Progenitor cell of endocrine pancreas (in vitro differentiated cells): Measurements from ENCODE around the gene AOAH. TPM values are rescaled to one million over a fixed set of nuclear protein-coding genes. Genes with fewer than 3 reads are reported as not detected.

Experiments
- DNase-seq: peaks from one replicate; pipeline ENCODE4 v3.0.0; 2021; ENCODE audit warnings: low spot score; ENCODE audit not compliant: unreplicated experiment
- H3K27ac Mint-ChIP-seq: 2 replicates; pipeline ENCODE4 v1.8.0; 2021; ENCODE audit warnings: mild to moderate bottlenecking, moderate library complexity, mixed read lengths
- H3K27me3 Mint-ChIP-seq: 2 replicates; pipeline ENCODE4 v1.8.0; 2021; ENCODE audit warnings: mixed read lengths
- H3K36me3 Mint-ChIP-seq: 2 replicates; pipeline ENCODE4 v1.8.0; 2022; ENCODE audit warnings: mixed read lengths; ENCODE audit not compliant: insufficient read depth
- H3K4me1 Mint-ChIP-seq: 2 replicates; pipeline ENCODE4 v1.8.0; 2021; ENCODE audit warnings: low read depth, mixed read lengths
- H3K4me3 Mint-ChIP-seq: 2 replicates; pipeline ENCODE4 v1.8.0; 2021; ENCODE audit warnings: low read depth, mild to moderate bottlenecking, moderate library complexity, mixed read lengths
- H3K9me3 Mint-ChIP-seq: 2 replicates; pipeline ENCODE4 v1.8.0; 2021; ENCODE audit warnings: low read depth, mixed read lengths
- total RNA-seq: library from RNA; stranded (reverse); gene quantifications from 2 replicates; pipeline ENCODE4 v1.2.1, GENCODE V29; 2021
- TF ChIP-seq, protein P1 (sequence below): fragments of 200-600 bp; sonication (generic); IDR thresholded peaks from one replicate; pipeline ENCODE4 v1.5.0; 2021; ENCODE audit warnings: antibody characterized with exemption, mild to moderate bottlenecking; ENCODE audit not compliant: unreplicated experiment

Gene AOAH
- total RNA-seq, 1 donor from 2014 or later: 3.3 TPM

- TF ChIP-seq, protein P1, sequence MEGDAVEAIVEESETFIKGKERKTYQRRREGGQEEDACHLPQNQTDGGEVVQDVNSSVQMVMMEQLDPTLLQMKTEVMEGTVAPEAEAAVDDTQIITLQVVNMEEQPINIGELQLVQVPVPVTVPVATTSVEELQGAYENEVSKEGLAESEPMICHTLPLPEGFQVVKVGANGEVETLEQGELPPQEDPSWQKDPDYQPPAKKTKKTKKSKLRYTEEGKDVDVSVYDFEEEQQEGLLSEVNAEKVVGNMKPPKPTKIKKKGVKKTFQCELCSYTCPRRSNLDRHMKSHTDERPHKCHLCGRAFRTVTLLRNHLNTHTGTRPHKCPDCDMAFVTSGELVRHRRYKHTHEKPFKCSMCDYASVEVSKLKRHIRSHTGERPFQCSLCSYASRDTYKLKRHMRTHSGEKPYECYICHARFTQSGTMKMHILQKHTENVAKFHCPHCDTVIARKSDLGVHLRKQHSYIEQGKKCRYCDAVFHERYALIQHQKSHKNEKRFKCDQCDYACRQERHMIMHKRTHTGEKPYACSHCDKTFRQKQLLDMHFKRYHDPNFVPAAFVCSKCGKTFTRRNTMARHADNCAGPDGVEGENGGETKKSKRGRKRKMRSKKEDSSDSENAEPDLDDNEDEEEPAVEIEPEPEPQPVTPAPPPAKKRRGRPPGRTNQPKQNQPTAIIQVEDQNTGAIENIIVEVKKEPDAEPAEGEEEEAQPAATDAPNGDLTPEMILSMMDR: no peak
- Mint-ChIP-seq H3K9me3 (no peaks in the 10 kb centered on the region), H3K36me3 (no peaks in the 10 kb centered on the region), H3K27ac (no peak overlapping the region), H3K4me3 (no peak overlapping the region), H3K4me1 (peaks cover 23% of the 10 kb centered on the region), H3K27me3 (no peaks in the 10 kb centered on the region)
- DNase-seq: no peak
These were observed 86.2 kb downstream of the AOAH start for GRCh38 chr7:36638140-36638539.

DNA sequence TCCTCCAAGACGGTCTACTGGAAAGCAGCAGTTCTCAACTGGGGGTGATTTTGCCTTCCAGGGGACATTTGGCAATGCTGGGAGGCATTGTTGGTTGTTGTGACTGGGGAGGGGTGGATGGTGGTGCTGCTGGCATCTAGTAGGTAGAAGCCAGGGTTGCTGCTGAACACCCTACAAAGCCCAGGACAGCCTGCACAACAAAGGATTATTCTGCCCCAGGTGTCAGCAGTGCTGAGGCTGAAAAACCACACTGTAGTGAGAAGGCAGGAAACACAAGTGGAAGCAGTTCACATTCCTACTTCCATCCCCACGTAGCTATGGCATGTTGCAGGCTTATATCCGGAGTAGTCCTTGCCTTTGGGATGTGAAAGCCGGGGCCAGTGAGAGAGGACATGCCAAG, 86.9 kb downstream of the AOAH start:
- no peaks in the 10 kb centered on the region for H3K9me3 Mint-ChIP-seq
- H3K27ac Mint-ChIP-seq: peak overlapping the region; percentile 18
- no peaks in the 10 kb centered on the region for H3K36me3 Mint-ChIP-seq
- TF ChIP-seq, protein P1: no peak
- no peaks in the 10 kb centered on the region for H3K27me3 Mint-ChIP-seq
- peaks cover 23% of the 10 kb centered on the region for H3K4me1 Mint-ChIP-seq
- H3K4me3 Mint-ChIP-seq: no peak overlapping the region
- DNase-seq: no peak

DNA sequence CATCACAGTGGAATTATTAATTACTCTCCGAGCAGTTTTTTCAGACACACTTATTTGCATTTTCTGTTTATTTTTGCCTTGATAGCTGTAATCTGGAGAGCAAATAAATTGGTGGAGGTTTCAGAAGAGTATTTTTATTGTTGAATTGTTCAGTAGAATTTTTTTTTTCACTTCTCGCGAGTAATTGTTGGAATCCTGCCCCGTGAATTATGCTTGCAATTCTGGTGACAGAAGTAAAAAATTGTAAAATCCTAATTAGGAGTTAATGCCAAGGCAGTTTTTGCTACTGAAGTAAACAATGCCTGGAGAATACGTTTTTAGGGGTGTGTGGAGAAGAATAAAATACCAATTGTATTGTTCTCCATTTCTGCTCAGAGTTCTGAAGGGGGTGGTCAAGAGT, 88.2 kb downstream of the AOAH start:
- peaks cover 23% of the 10 kb centered on the region for H3K4me1 Mint-ChIP-seq
- H3K9me3 Mint-ChIP-seq: no peaks in the 10 kb centered on the region
- no peak for DNase-seq
- no peaks in the 10 kb centered on the region for H3K36me3 Mint-ChIP-seq
- H3K27me3 Mint-ChIP-seq: peaks cover 2% of the 10 kb centered on the region
- H3K4me3 Mint-ChIP-seq: no peak overlapping the region
- H3K27ac Mint-ChIP-seq: peak overlapping the region; percentile 26
- TF ChIP-seq, protein P1: no peak

DNA sequence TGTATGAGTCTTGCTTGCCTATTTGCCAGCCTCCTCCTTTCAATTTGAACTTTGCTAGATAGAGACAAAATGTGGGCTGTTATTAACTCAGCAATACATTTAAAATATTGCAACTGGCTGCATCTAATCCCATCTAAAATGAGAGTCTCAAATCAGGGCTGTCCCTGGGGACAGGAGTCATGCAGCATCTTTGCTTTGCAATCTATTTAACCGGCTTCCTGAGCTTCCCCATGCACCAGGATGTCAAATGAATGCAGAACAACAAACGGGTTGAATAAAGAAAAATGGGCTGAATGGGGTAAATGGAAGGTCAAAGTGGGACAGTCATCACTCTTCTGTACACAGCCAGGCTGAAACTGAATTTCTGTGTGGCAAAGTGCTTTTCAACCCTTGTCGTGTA, 89.2 kb downstream of the AOAH start:
- Mint-ChIP-seq H3K36me3 (no peaks in the 10 kb centered on the region), H3K4me1 (peaks cover 23% of the 10 kb centered on the region)

DNA sequence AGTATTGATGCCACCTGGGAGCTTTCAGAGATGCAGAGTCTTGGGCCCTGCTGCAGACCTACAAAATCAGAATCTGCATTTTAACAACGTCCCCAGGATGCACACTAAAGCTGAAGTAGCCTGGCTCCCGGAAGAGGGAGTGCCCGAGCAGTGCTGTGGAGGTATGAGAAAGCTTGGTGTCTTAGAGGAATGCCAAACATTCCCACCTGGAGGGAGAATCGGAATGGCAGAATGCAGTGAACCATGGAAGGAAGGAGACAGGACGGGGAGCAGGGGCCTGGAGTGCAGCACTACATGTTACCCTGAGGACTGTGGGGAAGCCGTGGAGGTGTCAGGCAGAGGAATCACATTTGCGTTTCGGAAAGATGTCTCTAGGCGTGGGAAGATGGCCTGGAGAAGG, 90.9 kb downstream of the AOAH start:
- peaks cover 2% of the 10 kb centered on the region for H3K27me3 Mint-ChIP-seq
- DNase-seq: no peak
- H3K9me3 Mint-ChIP-seq: no peaks in the 10 kb centered on the region
- H3K27ac Mint-ChIP-seq: no peak overlapping the region
- H3K4me3 Mint-ChIP-seq: no peak overlapping the region
- no peaks in the 10 kb centered on the region for H3K36me3 Mint-ChIP-seq
- peaks cover 27% of the 10 kb centered on the region for H3K4me1 Mint-ChIP-seq
- TF ChIP-seq, protein P1: no peak

More for the DNA sequence above, 89.2 kb downstream of the AOAH start:
- no peak for DNase-seq
- TF ChIP-seq, protein P1: no peak
- no peak overlapping the region for H3K4me3 Mint-ChIP-seq
- H3K27ac Mint-ChIP-seq: no peak overlapping the region
- peaks cover 2% of the 10 kb centered on the region for H3K27me3 Mint-ChIP-seq
- no peaks in the 10 kb centered on the region for H3K9me3 Mint-ChIP-seq
